NK-92 (cell line): Measurements from ENCODE around the gene OXSM.
A peak's percentile ranks its signal among the peaks of the same experiment; 100 is the strongest.

Source experiments
- DNase-seq: peaks from one replicate; lab custom pipeline; 2025; ENCODE audit not compliant: unreplicated experiment; lab: John Stamatoyannopoulos, UW

OXSM gene

DNA sequence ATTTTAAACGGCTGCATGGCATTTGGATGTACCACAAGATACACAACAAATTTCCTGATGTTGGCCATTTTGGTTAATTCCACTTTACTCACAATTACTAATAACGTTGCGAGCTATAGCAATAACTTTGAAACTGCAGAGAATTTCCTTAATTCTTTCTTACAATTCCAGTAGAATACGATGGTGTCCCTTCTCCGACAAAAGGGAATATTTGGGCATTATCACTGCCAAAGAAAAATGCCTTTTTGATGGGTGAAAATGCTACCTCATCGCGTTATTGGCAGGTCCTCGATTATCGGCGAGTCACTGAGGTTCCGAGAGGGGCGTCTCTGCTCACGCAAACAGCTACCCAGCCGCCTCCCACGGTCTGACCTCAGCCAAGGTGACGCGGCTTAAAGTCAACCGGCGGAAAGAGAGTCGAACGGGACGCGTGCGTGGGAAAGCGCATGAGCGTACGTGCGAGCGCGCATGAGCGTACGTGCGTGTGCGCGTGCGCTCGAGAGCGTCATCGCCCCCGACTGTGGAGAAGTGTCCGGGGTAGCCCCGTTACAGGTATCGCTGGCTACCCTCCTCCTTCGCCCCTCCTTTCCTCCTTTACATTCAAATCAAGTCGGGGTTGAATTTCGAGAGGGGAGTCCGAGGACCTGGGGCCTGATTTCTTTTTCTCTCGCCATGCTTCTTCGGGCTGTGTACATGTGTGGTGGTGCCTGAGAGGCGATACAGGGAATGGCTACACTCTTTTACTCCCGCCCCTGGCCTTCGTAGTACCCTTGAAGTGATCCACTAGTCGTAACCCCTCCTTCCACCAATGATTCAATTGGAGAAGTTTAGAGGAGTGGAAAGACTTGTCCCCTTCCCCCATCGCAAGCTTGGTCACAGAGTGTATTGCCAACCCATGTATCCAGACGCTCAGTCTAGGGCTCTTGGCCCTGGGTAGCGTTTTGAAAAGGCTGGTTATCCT is at the start of gene OXSM:
OXSM (plus strand) TSS at position 495 of the 961 bp plus-strand sequence. CDS start 931 bp downstream, outside the sequence.
- DNase-seq, result peak; percentile 38

DNA sequence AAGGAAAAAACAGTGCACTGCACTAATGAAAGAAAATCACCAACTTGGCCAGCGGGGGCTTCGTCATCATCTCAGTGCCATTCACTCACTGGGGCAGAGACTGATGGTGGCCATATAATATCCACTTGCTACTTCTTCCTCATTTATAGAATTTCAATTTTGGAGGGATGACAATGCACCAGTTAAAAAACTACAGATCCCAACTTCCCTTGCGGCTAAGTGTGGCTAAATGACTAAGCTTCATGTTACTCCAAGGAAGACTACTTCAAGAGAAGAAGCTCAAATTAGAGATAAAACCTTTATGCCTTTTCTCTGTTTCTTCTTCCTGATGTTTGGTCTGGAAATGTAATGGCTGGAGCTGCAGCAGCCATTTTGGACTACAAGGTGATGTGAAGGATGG is 45.4 kb upstream of the OXSM start:
- DNase-seq, result no peak

DNA sequence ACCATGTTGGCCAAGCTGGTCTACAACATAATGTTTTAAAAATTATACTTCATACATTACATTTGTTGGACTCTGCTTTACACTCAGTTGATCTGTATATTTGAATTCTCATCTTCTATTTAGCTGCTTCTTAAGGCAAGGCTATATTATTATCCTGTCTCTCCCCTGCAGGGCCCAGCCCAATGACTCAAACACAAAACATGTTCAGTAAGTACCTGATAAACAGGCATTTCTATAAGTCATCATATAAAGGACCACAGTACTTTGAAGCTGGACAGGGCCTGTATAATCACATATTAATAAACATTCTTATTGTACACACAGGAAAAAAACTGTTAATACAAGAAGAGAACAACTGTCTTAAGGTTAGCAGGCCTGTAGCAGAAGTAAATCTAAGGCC is 42.9 kb upstream of the OXSM start:
- DNase-seq, result no peak

DNA sequence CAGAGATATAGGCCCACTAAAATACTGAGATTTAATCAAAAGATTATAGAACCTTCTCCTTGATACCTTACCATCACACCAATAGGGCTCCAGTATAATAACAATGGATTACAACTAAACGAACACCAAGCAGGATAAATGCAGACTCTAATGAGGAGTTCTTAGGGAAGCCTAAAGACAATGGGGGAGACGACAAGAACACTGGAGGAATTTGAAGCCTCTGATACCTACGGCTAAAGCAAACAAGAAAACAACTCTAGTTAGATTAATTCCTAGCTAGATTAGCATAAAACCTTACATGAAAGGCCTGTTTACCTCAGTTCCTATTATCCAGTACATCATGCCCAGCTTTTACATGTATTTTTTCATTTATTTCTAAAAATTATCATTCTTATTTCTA is 41.7 kb upstream of the OXSM start:
- no peak for DNase-seq

DNA sequence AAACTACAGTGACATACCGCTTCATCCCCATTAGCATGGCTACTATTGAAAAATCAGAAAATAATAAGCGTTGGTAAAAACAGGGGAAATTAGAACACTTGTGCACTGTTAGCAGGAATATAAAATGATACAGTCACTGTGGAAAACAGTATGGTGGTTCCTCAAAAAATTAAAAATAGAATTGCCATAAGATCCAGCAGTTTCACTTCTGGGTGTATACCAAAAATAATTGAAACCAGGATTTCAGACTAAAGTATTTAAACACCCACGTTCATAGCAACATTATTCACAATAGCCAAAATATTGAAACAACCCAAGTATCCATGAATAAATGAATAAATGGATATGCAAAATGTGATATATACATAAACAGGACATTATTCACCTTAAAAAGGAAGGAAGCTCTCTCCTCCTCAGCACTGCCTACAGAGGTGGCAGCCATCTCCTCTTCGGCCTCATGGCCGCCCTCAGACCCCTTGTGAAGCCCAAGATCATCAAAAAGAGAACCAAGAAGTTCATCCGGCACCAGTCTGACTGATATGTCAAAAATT is 40.8 kb upstream of the OXSM start:
- DNase-seq, result no peak

DNA sequence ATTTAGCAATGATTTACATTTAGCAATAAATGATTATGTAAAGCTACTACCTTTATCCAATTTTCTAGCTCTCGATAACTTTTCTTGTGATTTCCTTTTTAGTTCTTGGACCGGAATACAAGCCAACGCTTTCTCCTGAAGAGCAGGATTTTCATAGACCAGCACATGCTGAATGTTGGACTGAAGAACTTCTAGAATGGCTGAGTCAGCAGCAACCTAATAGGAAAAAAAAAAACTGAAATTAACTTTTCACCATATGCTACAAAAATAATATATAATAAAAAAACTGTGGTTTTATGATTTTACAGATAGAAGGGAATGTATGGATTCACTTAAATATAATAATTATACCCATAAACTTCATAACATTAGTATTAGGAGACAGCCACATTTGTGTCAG is 38.8 kb upstream of the OXSM start:
- DNase-seq, result no peak

DNA sequence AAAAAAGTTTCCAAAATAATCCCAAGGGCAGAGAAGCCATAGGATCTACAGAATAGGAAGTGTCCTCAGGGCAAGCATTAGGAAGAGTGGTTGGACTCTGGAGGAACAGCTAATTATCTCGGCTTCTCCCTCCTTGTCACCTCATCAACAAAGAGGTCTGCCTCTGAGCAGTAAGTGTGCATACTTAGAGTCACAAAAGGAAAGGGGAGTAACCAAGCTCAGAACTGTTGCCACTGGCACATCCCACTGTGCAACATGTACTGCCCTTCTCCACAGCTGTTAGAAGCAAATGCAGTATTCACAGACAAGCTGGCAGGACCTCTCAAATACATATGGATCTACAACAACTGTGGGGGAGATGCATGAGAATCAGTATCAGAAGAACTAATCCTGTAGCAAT is 38.2 kb upstream of the OXSM start:
- no peak for DNase-seq

DNA sequence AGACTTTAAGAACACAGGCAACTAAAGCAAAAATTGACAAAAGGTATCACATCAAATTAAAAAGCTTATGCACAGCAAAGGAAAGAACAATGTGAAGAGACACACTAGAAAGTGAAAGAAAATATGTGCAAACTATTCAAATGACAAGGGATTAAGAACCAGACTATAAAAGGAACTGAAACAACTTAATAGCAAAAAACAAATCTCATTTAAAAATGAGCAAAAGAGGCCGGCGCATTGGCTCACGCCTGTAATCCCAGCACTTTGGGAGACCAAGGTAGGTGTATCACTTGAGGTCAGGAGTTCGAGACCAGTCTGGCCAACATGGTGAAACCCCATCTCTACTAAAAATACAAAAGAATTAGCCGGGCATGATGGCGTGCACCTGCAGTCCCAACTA is 21.0 kb upstream of the OXSM start:
- DNase-seq, result no peak

DNA sequence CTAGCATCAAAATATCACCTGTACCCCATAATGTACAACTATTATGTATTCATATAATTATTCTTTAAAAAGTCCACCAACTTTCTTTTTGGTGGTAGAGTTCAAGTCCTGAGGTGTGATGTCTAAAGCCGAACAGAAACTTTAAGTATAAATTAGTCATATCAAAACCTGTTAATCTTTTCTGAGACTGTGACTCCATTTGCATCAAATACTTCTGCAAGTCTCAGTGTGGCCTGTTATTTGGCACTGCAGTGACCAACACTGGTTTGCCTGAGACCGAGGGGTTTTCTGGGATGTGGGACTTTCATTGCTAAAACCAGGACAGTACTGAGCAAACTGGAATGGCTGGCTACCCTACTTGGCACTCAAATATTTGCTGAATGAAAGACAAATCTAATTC is 14.0 kb upstream of the OXSM start:
- DNase-seq, result no peak

DNA sequence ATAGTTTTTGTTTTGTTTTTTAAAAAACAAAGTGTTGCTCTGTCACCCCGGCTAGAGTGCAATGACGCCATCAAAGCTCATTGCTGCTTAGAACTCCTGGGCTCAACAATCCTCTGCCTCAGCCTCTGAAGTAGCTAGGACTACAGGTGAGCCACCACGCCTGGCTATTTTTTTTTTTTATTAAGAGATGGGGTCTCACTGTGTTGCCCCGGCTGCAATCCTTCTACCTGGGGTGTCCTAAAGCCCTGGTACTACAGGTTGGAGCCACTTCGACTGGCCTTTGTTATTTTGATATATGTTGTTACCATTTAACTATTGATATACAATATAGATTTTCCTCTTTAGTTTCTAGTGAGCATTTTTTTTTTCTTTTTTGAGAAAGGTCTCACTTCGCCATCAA is 9.3 kb upstream of the OXSM start:
- no peak for DNase-seq

DNA sequence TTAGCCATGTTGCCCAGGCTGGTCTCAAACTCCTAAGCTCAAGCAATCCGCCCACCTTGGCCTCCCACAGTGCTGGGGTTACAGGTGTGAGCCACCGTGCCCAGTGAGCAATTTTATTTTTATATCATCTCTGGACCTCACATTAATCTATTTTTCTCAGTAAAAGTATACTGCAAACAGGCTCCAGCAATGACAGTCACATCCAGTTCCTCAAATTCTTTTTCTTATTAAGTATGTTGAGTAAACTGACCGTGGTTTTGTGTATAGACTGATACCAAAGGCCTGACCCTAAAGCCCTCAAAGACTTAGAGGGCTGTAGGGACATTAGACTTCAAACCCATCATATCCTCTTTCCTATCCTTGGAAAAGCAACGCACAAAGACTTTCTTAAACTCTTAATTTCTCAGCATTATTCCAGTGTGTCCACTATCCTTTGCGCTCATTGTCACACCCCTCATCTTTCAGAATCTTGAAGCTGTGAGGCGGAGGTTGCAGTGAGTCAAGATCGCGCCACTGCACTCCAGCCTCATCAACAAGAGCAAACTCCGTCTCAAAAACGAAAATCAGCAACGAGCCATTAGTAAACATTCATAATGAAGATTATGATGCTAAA is 8.6 kb upstream of the OXSM start:
- no peak for DNase-seq

DNA sequence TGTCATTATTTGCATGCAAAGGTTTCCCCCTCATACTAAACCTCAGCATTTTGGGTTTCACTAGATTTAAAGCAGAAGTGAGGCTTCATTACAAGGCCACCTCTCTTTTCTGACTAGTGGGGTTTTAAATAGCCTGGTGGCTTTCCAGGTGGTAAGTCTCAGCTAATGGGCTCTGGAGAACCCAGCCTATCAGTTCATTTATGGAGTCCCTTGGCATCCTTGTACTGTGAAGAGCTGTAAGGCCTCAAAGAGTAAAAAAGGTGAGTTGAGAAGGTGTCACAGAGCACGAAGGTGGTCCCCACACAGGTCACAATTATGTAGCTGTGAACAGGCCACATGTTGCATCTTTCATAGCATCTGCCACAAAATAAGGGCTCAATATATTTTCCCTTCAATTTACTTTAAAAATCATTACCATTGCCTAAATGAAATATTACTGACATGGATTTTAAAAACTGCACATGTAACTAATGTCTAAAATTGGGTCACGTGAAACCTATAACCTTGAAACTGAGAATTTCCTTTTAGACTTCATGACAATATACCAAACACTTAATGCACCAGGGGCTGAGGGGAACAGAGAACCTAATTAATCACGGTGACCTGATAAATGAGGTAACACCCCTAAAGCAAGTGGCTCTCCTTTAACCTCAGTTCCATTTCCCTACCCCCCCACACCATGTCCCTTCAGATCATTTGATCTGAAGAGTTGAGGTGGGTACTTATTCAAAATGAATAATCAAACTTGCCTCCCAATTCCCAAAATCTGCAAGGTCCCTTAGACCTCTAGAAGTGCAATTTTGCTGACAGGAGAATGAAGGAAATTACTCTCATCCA is 7.9 kb upstream of the OXSM start:
- DNase-seq, result no peak

DNA sequence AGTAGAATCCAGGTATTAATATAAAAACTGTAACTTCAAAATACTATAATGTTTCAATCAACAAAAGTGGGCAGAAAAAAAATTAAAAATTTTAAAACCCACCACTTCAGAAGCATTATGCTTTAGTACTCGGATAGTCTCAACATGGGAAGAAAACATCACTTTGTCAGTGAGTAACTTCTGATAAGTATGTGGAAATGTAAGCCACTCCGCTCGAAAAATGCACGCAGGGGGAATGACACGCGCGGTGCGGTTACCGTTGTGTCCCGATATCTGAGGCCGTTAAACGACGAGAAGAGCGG is 7.3 kb upstream of the OXSM start:
- no peak for DNase-seq

DNA sequence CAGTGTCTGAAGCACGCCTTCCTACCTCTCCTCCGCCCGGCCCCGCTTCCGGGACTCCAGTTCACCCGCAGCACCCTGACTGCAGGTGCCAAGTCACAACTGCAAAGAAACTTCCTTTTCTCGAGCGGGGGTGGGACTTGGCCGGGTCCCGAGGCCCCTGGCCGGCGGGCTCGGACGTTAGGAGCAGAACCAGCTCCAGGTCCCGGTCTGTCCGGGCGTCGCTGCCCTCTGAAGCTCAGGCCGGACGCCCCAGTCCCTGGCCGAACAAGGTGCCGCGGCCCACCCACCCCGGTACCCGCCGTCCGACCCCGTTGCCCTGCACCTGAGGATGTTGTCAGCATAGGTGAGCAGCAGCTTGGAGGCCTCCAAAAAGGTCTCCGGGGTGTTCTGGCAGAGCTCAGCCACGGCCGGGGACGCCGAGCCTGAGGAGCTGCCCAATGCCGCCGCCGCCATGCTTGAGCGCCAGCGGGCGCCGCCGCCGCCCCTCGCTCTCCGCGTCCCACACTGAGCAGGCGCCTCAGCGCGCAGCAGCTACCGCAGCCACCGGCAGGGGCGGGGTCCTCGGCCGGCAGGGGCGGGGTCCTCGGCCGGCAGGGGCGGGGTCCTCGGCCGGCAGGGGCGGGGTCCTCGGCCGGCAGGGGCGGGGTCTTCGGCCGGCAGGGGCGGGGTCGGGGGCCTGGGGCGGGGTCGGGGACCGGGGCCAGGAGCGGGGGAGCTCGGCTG is 6.8 kb upstream of the OXSM start, which contains the start of gene NGLY1:
NGLY1 (minus strand) TSS at position 506 of the 723 bp plus-strand sequence; CDS start at position 453, 53 bp downstream.
- peak; percentile 2 for DNase-seq

DNA sequence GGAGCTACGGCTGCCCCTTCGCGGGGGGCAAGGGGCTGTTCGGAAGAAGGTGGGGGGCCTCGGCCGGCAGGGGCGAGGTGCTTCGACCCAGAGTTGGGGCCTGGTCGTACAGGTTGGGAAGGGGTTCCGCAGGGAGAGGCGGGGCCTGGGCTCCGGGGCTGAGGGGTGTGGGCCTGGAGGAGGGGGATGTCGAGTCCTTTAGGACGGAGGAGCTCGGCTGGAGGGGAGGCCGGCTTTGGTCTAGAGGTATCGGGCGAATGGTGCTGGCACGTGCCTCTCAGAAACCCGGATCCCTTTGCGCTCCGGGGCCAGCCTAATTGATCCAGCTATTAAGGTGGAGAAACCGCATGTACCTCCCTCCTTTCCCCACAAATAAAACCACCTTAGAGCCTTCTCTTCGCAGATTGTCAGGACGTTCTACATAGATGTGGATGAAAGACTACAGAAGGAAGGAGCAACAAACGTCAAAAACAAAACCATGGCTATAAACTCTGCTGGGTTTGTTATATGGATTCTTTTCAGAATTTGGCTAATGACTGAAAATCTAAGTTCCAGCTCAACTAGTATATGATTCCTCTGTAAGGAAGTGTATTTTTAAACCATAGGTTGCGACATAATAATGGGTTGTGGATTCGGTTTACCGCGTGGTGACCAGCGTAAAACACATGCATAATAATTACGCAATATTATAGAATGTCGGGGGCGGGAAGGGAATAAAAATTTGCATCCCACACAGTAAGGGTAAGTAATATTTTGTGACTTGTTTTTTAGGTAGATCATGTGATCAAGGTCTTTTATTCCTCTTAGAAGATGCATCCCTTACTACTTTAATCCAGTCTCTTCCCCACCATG is 6.0 kb upstream of the OXSM start:
- no peak for DNase-seq

DNA sequence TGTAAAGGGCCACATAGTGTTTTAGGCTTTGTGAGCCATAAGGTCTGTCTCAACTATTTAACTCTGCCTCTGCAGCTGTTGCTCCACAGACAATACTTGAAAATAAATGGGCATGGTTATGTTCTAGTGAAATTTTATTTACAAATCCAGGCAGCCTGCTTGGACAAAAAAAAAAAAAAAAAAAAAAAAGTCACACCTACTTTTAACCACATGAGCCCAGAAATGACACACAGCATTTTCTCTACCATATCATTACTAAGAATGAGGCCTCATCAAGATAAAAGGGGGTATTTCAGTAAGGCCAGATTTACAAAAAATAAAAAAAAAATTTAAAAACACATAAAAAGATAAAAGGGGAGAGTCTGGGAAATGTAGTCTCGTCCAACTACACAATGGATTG is 4.9 kb upstream of the OXSM start:
- no peak for DNase-seq

DNA sequence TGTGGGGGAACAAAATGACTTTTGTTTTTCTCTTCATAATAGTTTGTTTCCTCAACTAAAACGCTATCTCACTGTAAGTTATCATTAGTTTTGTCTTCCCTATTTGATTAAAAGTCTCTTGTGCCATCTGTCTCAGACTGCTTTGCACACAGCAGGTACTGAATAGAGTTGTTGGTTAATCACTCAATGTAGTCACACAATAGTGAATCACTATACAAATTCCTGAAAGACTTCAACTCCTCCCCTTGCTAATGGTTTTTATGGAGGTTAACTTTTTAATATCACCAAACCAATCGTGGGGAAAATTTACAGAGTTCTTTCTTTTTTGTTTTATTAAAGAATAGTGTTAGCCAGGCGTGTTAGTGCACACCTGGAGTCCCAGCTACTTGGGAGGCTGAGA is 4.1 kb upstream of the OXSM start:
- no peak for DNase-seq

DNA sequence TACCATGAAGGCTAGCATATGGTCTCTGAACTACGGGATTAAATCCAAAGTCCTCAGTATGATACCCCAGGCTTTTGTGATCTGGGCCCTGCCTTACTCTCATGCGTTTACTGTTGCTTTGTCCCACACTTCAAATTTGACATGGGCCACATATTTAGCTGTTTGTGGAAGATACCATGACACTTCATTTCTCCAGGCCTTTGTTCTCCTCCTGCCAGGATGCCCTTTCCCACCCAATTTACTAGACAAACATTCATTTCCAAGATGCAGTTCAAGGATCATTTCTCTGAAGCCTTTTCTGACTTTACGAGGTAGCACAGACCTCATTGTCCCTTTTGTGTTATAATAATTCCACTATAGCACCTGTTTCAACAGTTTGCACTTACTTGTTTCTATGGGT is 2.2 kb upstream of the OXSM start:
- DNase-seq, result no peak

DNA sequence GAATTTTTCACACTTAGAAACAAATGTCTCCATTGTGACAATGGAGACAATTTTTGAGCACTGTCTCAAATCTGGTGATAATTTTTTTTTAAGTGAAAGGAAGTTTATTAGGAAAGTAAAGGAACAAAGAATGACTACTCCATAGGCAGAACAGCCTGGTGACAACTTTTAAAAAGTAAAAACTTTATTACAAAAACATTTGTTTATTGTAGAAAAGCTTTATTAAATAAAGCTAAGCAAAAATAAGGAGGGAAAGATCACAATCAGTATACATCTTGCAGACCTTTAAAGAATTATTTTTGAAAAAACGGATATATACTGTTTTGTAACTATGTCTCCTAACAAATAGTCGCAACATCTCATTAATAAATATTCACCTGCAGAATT is 688 bp upstream of the OXSM start:
- no peak for DNase-seq

DNA sequence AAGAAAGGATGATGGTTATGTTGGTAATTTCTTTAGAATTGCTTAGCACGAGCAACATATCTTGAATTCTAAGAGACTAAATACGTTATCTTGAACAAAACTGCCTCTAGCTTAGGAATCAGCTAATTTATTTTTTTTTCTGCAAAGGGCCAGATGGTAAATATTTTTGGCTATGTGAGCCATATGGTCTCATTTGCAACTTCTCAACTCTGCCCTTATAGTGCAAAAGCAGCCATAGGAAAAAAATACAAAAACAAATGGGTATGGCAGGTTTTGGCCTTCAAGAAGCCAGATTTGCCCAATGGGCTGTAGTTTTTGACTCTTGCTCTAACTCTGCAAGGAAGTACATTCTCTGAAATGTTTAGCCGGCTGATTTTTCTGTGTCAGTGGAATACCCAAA is 11.9 kb downstream of the OXSM start:
- DNase-seq, result no peak
